ENCODE results near the gene MFSD8.
"Not testable (repeated sequence)": the region's sequence is repeated elsewhere in the genome, so short reads cannot be mapped to it uniquely, and the experiment has no call there.

Gene MFSD8

GRCh38 chr4:127965062-127965802 lies at the start of gene MFSD8, which contains the start of gene ABHD18:
Gene MFSD8 (minus strand): TSS chr4:127965173. CDS start chr4:127965133, 40 bp downstream.
Gene ABHD18 (plus strand): TSS chr4:127965406. CDS start chr4:127982956, 17,550 bp downstream.
- Mint-ChIP-seq H3K9me3 (no peaks in the 10 kb centered on the region), H3K27ac (peak within 1 kb of the TSS; percentile 92), H3K36me3 (ENCODE audit: low read depth) (peaks cover 28% of the 10 kb centered on the region), H3K4me3 (peak within 1 kb of the TSS; percentile 89), H3K27me3 (no peaks in the 10 kb centered on the region), H3K4me1 (ENCODE audit: low read depth) (peaks cover 44% of the 10 kb centered on the region)

GRCh38 chr4:128009428-128009827 lies 44.5 kb upstream of the MFSD8 start:
- Mint-ChIP-seq H3K36me3 (ENCODE audit: low read depth) (peaks cover 42% of the 10 kb centered on the region), H3K27me3 (no peaks in the 10 kb centered on the region), H3K9me3 (no peaks in the 10 kb centered on the region), H3K27ac (no peak overlapping the region), H3K4me3 (no peak overlapping the region), H3K4me1 (ENCODE audit: low read depth) (no peaks in the 10 kb centered on the region)

- Mint-ChIP-seq H3K27me3 (no peaks in the 10 kb centered on the region), H3K27ac (no peak overlapping the region), H3K36me3 (ENCODE audit: low read depth) (peaks cover 35% of the 10 kb centered on the region), H3K4me1 (ENCODE audit: low read depth) (peaks cover under 1% of the 10 kb centered on the region), H3K9me3 (no peaks in the 10 kb centered on the region), H3K4me3 (no peak overlapping the region)
Observed at GRCh38 chr4:128006592-128006991, 41.6 kb upstream of the MFSD8 start.

- Mint-ChIP-seq H3K27me3 (no peaks in the 10 kb centered on the region), H3K27ac (peak overlapping the region; percentile 64), H3K9me3 (peaks cover 6% of the 10 kb centered on the region), H3K4me3 (no peak overlapping the region), H3K36me3 (ENCODE audit: low read depth) (peaks cover 77% of the 10 kb centered on the region), H3K4me1 (ENCODE audit: low read depth) (peaks cover 44% of the 10 kb centered on the region)
Observed at GRCh38 chr4:127997534-127998388, 32.8 kb upstream of the MFSD8 start.

GRCh38 chr4:127996521-127996920 lies 31.5 kb upstream of the MFSD8 start:
- Mint-ChIP-seq H3K4me1 (ENCODE audit: low read depth) (peaks cover 43% of the 10 kb centered on the region), H3K36me3 (ENCODE audit: low read depth) (peaks cover 77% of the 10 kb centered on the region)
- H3K9me3 Mint-ChIP-seq, H3K27me3 Mint-ChIP-seq, H3K27ac Mint-ChIP-seq, H3K4me3 Mint-ChIP-seq: not testable (repeated sequence)

GRCh38 chr4:127995776-127996175 lies 30.8 kb upstream of the MFSD8 start:
- Mint-ChIP-seq H3K27me3 (no peaks in the 10 kb centered on the region), H3K36me3 (ENCODE audit: low read depth) (peaks cover 71% of the 10 kb centered on the region), H3K4me3 (no peak overlapping the region), H3K9me3 (peaks cover 6% of the 10 kb centered on the region), H3K4me1 (ENCODE audit: low read depth) (peaks cover 36% of the 10 kb centered on the region), H3K27ac (no peak overlapping the region)

GRCh38 chr4:127993151-127993550 lies 28.2 kb upstream of the MFSD8 start:
- H3K27me3 Mint-ChIP-seq: no peaks in the 10 kb centered on the region
- H3K4me3 Mint-ChIP-seq: no peak overlapping the region
- no peaks in the 10 kb centered on the region for H3K9me3 Mint-ChIP-seq
- peaks cover 55% of the 10 kb centered on the region for H3K36me3 Mint-ChIP-seq (ENCODE audit: low read depth)
- H3K4me1 Mint-ChIP-seq (ENCODE audit: low read depth): peaks cover 21% of the 10 kb centered on the region
- no peak overlapping the region for H3K27ac Mint-ChIP-seq

GRCh38 chr4:127988638-127989037 lies 23.7 kb upstream of the MFSD8 start:
- H3K4me3 Mint-ChIP-seq: no peak overlapping the region
- peaks cover 47% of the 10 kb centered on the region for H3K36me3 Mint-ChIP-seq (ENCODE audit: low read depth)
- H3K4me1 Mint-ChIP-seq (ENCODE audit: low read depth): peaks cover 8% of the 10 kb centered on the region
- H3K27ac Mint-ChIP-seq: no peak overlapping the region
- H3K9me3 Mint-ChIP-seq: no peaks in the 10 kb centered on the region
- H3K27me3 Mint-ChIP-seq: no peaks in the 10 kb centered on the region

- Mint-ChIP-seq H3K4me1 (ENCODE audit: low read depth) (no peaks in the 10 kb centered on the region), H3K4me3 (no peak overlapping the region), H3K9me3 (no peaks in the 10 kb centered on the region), H3K27me3 (no peaks in the 10 kb centered on the region), H3K36me3 (ENCODE audit: low read depth) (peaks cover 31% of the 10 kb centered on the region), H3K27ac (no peak overlapping the region)
Observed at GRCh38 chr4:127985989-127986388, 21.0 kb upstream of the MFSD8 start.

- no peaks in the 10 kb centered on the region for H3K4me1 Mint-ChIP-seq (ENCODE audit: low read depth)
- no peak overlapping the region for H3K4me3 Mint-ChIP-seq
- H3K27ac Mint-ChIP-seq: no peak overlapping the region
- H3K36me3 Mint-ChIP-seq (ENCODE audit: low read depth): peaks cover 33% of the 10 kb centered on the region
- H3K9me3 Mint-ChIP-seq: no peaks in the 10 kb centered on the region
- H3K27me3 Mint-ChIP-seq: no peaks in the 10 kb centered on the region
Observed at GRCh38 chr4:127982445-127982844, 17.5 kb upstream of the MFSD8 start.

GRCh38 chr4:127978930-127979329 lies 14.0 kb upstream of the MFSD8 start:
- no peaks in the 10 kb centered on the region for H3K27me3 Mint-ChIP-seq
- no peak overlapping the region for H3K27ac Mint-ChIP-seq
- H3K9me3 Mint-ChIP-seq: no peaks in the 10 kb centered on the region
- H3K36me3 Mint-ChIP-seq (ENCODE audit: low read depth): peaks cover 25% of the 10 kb centered on the region
- H3K4me1 Mint-ChIP-seq (ENCODE audit: low read depth): peaks cover 3% of the 10 kb centered on the region
- no peak overlapping the region for H3K4me3 Mint-ChIP-seq

GRCh38 chr4:127975121-127975770 lies 10.3 kb upstream of the MFSD8 start:
- peaks cover 35% of the 10 kb centered on the region for H3K36me3 Mint-ChIP-seq (ENCODE audit: low read depth)
- H3K4me3 Mint-ChIP-seq: no peak overlapping the region
- no peaks in the 10 kb centered on the region for H3K27me3 Mint-ChIP-seq
- H3K27ac Mint-ChIP-seq: no peak overlapping the region
- no peaks in the 10 kb centered on the region for H3K9me3 Mint-ChIP-seq
- peaks cover 3% of the 10 kb centered on the region for H3K4me1 Mint-ChIP-seq (ENCODE audit: low read depth)

GRCh38 chr4:127970925-127971324 lies 6.0 kb upstream of the MFSD8 start:
- H3K27me3 Mint-ChIP-seq, H3K4me3 Mint-ChIP-seq, H3K27ac Mint-ChIP-seq, H3K9me3 Mint-ChIP-seq: not testable (repeated sequence)
- peaks cover 28% of the 10 kb centered on the region for H3K36me3 Mint-ChIP-seq (ENCODE audit: low read depth)
- peaks cover 21% of the 10 kb centered on the region for H3K4me1 Mint-ChIP-seq (ENCODE audit: low read depth)

- Mint-ChIP-seq H3K4me1 (ENCODE audit: low read depth) (peaks cover 26% of the 10 kb centered on the region), H3K9me3 (no peaks in the 10 kb centered on the region), H3K36me3 (ENCODE audit: low read depth) (peaks cover 20% of the 10 kb centered on the region), H3K27ac (peak overlapping the region; percentile 2), H3K27me3 (no peaks in the 10 kb centered on the region), H3K4me3 (no peak overlapping the region)
Observed at GRCh38 chr4:127968586-127968985, 3.6 kb upstream of the MFSD8 start.
